ENCODE measurements around the gene ADAM15. TPM values are rescaled to one million over a fixed set of nuclear protein-coding genes. Genes with fewer than 3 reads are reported as not detected.
A peak's percentile ranks its signal among the peaks of the same experiment; 100 is the strongest.

Gene ADAM15
- polyA plus RNA-seq, 2 of the 4 experiments (the other 2 are of a cell fraction) = 25.6 to 33.0 TPM

DNA sequence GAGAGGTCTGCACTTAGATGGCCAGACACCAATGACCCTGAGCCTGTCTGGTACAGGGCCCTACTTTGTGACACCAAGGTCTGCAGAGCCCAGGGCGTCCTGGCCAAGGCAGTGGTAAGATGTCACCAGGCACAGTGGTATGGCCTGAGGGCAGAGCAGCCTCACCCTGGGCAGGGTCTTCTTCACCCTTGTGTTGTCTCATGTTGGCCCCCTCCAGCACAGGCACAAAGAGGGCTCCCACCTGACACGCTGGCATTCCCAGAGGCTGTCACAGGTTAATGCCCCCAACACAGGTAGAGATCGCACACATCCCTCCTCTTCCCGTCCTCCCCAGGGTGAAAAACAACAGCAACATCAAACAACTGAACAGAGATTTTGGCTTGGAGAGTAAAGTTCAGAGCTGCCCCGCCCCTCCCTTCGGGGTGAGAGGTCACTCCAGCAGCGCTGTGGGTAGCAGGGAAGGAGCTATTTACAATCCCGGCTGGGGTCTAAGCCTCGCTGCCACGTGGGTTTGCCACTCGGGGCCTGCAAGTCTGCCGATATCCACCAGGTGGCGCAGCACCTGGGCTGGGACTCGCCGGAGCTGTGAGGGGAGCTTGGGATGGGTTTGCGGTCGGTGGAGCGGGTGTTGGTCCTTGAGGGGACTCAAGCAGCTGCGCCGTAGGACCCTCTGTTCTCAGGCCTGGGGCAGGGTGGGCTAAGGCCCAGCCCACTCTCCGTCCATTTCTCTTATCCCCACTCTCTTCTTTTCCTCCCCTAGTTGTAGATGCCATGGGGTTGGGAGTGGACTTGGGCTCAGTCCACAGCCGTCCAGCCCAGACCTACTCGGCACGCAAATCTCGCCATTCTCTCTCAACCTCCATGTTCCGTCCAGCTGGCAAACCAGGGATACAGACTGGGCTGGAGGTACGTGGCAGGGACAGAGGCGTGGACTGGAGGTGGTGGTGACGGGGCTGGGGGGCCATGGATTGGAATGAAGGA lies 40.2 kb downstream of the ADAM15 start (continued):
- peak; percentile 91 for TF ChIP-seq CTCF (IDR thresholded peaks at IDR 0.05)
- TF ChIP-seq HOXB5 (CRISPR knock-in tag; IDR thresholded peaks at IDR 0.05) = no peak
- TF ChIP-seq SMC3 (IDR thresholded peaks at IDR 0.05) = peak; percentile 91
- peak; percentile 92 for TF ChIP-seq MYC (IDR thresholded peaks at IDR 0.05; ENCODE audit: borderline replicate concordance, low read length)
- TF ChIP-seq KDM5A (IDR thresholded peaks at IDR 0.05) = no peak
- TF ChIP-seq NR3C1 (IDR thresholded peaks at IDR 0.05) = no peak
- no peak for TF ChIP-seq PHF8 (IDR thresholded peaks at IDR 0.05; ENCODE audit: borderline replicate concordance, low read depth)
- TF ChIP-seq POLR2A (IDR thresholded peaks at IDR 0.05; ENCODE audit: low read length) = no peak
- TF ChIP-seq, protein P1, sequence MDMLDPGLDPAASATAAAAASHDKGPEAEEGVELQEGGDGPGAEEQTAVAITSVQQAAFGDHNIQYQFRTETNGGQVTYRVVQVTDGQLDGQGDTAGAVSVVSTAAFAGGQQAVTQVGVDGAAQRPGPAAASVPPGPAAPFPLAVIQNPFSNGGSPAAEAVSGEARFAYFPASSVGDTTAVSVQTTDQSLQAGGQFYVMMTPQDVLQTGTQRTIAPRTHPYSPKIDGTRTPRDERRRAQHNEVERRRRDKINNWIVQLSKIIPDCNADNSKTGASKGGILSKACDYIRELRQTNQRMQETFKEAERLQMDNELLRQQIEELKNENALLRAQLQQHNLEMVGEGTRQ (IDR thresholded peaks at IDR 0.05) = peak; percentile 57
- no peak for TF ChIP-seq HOXA7 (CRISPR knock-in tag; IDR thresholded peaks at IDR 0.05)
- TF ChIP-seq BHLHE40 (IDR thresholded peaks at IDR 0.05; ENCODE audit: low read depth, low read length) = no peak
- 0 out of 2 replicates have a peak, but pooled peaks have one; percentile 51 for TF ChIP-seq MAZ (IDR thresholded peaks at IDR 0.05; ENCODE audit: borderline replicate concordance, low read depth, low read length)
- peak; percentile 74 to 76 for TF ChIP-seq RAD21 (conservative IDR thresholded peaks at IDR 0.05 in 1 of 2, IDR thresholded peaks at IDR 0.05 in 1 of 2)
- TF ChIP-seq SREBF2 (IDR thresholded peaks at IDR 0.05) = no peak
- no peak for TF ChIP-seq HES2 (IDR thresholded peaks at IDR 0.05)
- no peak; the same call in 1 of the 2 replicates for TF ChIP-seq GATA3 (IDR thresholded peaks at IDR 0.05; ENCODE audit: borderline replicate concordance)
- TF ChIP-seq KDM1A (IDR thresholded peaks at IDR 0.05; ENCODE audit: low read depth) = no peak
- TF ChIP-seq RARB (CRISPR knock-in tag; IDR thresholded peaks at IDR 0.05) = no peak

DNA sequence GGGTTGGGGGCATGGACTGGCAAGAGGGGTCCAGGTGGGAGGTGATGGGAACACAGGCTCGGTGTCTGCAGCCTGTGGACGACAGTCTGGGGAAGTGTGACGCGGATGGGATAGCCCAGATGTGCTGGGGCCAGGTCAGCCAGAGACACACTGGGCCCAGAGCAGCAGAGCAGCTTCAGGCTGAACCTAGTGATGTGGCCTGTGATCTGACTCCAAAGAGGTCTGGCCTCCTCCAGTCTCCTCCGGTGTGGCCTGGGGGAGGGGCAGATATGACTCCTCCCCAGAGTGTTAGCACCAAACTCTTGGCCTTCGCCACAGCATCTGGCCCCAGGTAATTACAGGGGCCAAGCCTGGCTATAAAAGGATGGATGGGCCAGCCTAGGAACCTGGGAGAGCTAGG lies 41.0 kb downstream of the ADAM15 start:
- Histone ChIP-seq H3K4me1 (peaks cover 12% of the 10 kb centered on the region), H3K9me3 (no peaks in the 10 kb centered on the region), H3K4me3 (no peak overlapping the region), H3K27ac (0 out of 6 replicates have a peak overlapping the region, but pooled peaks of 1 of the 2 experiments have one; percentile 79), H3K4me2 (no peak overlapping the region)
- POLR2A ChIA-PET = interaction anchor here (1.1 to 1.4 kb wide), 2 partner anchors 75 to 81 kb away, joined by 5 to 6 read pairs; partner anchors contain the start of gene KRTCAP2
- ATAC-seq (no peak), FAIRE-seq (no peak), DNase-seq (ENCODE audit: low read depth in 1 of 2, low spot score in 1 of 2) (no peak)
- CTCF ChIA-PET = interaction anchor here (0.6 to 13.8 kb wide), 38 partner anchors 8 to 915 kb away, joined by 3 to 384 read pairs (median 6); partner anchors contain the start of genes EFNA1, EFNA3, EFNA4 and KRTCAP2
- TF ChIP-seq KDM5A (IDR thresholded peaks at IDR 0.05) (no peak), JUN (IDR thresholded peaks at IDR 0.05) (no peak), MAZ (IDR thresholded peaks at IDR 0.05; ENCODE audit: borderline replicate concordance, low read depth, low read length) (no peak), GATA3 (IDR thresholded peaks at IDR 0.05; ENCODE audit: borderline replicate concordance) (no peak), SREBF2 (IDR thresholded peaks at IDR 0.05) (no peak), CBX8 (IDR thresholded peaks at IDR 0.05) (no peak)
- TF ChIP-seq, protein P2, sequence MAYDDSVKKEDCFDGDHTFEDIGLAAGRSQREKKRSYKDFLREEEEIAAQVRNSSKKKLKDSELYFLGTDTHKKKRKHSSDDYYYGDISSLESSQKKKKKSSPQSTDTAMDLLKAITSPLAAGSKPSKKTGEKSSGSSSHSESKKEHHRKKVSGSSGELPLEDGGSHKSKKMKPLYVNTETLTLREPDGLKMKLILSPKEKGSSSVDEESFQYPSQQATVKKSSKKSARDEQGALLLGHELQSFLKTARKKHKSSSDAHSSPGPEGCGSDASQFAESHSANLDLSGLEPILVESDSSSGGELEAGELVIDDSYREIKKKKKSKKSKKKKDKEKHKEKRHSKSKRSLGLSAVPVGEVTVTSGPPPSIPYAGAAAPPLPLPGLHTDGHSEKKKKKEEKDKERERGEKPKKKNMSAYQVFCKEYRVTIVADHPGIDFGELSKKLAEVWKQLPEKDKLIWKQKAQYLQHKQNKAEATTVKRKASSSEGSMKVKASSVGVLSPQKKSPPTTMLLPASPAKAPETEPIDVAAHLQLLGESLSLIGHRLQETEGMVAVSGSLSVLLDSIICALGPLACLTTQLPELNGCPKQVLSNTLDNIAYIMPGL (CRISPR knock-in tag; IDR thresholded peaks at IDR 0.05; ENCODE audit: borderline replicate concordance) = no peak
- WGBS (ENCODE audit: missing lambda C conversion rate) = 92% methylated on average over 3 of the region's 6 CpGs

Data from A549 (cell line).